Tibial nerve (tissue), 4 donors: ENCODE results near the gene CLEC9A.

ENCODE experiments used
- EP300 ChIP-seq, 2 donors: sonication (generic); formaldehyde crosslinking; IDR thresholded peaks; one replicate each; pipeline ENCODE4 v1.6.1; 2017; ENCODE audit warnings: antibody characterized with exemption in 2 of 2, mild to moderate bottlenecking in 1 of 2
- POLR2A ChIP-seq, 2 donors: fragments of 450-650 bp; IDR thresholded peaks; one replicate each; pipeline ENCODE4 v1.6.1; 2017; ENCODE audit warnings: antibody characterized with exemption in 2 of 2, mild to moderate bottlenecking in 2 of 2, moderate library complexity in 2 of 2
- TF ChIP-seq, protein P1 (sequence below), 5 experiments: fragments of 200-600 bp in 3 of 5; fragments of 450-650 bp in 2 of 5; sonication (generic) in 3 of 5; IDR thresholded peaks; one replicate each; pipeline ENCODE4 v1.5.1; 2016 to 2019; ENCODE audit warnings: antibody characterized with exemption in 5 of 5, mild to moderate bottlenecking in 3 of 5, moderate library complexity in 2 of 5

DNA sequence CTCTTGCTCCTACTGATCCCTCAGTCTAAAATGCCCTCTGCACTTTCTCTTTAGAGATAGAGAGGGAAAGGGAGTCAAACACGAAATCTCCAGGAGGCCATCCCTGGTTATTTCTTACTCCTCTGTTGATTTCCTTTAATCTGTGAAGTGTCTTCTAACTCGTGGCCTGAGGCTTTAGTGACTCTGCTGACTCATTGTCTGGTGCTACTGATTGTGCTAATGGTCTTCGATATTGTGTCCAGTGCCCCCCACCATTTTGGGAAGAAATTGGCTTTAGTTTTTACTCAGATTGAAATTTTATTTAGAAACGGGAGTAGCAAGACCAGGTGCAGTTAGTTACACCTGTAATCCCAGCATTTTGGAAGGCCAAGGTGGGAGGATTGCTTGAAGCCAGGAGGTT is 839 bp downstream of the CLEC9A start:
- no peak for TF ChIP-seq POLR2A (IDR thresholded peaks at IDR 0.05)
- TF ChIP-seq, protein P1, sequence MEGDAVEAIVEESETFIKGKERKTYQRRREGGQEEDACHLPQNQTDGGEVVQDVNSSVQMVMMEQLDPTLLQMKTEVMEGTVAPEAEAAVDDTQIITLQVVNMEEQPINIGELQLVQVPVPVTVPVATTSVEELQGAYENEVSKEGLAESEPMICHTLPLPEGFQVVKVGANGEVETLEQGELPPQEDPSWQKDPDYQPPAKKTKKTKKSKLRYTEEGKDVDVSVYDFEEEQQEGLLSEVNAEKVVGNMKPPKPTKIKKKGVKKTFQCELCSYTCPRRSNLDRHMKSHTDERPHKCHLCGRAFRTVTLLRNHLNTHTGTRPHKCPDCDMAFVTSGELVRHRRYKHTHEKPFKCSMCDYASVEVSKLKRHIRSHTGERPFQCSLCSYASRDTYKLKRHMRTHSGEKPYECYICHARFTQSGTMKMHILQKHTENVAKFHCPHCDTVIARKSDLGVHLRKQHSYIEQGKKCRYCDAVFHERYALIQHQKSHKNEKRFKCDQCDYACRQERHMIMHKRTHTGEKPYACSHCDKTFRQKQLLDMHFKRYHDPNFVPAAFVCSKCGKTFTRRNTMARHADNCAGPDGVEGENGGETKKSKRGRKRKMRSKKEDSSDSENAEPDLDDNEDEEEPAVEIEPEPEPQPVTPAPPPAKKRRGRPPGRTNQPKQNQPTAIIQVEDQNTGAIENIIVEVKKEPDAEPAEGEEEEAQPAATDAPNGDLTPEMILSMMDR (IDR thresholded peaks at IDR 0.05), result no peak
- no peak for TF ChIP-seq EP300 (IDR thresholded peaks at IDR 0.05)
